Heart left ventricle (tissue), 16 donors: ENCODE measurements around the gene FBN1. TPM values are rescaled to one million over a fixed set of nuclear protein-coding genes. Genes with fewer than 3 reads are reported as not detected.

Source experiments
- ATAC-seq, 4 donors: fragments of 200-7000 bp; cut with Tn5 transposase; one replicate each; pipeline ENCODE4 v1.9.1; 2020 to 2022; ENCODE audit warnings: moderate library complexity in 4 of 4, mild to moderate bottlenecking in 3 of 4, moderate number of reproducible peaks in 1 of 4
- DNase-seq, 5 donors: peaks; one replicate each; pipeline ENCODE4 v3.0.0-alpha.2; 2020
- H3K27ac ChIP-seq, 12 donors: fragments of 200-600 bp; sonication (generic) in 4 of 12; one replicate each; pipeline versions ENCODE4 v1.5.0 to v1.8.0; 2016 to 2022; ENCODE audit warnings: mild to moderate bottlenecking in 2 of 12
- H3K27me3 ChIP-seq, 9 donors: fragments of 200-600 bp; sonication (generic) in 2 of 9; one replicate each; pipeline versions ENCODE4 v1.5.1 to v1.8.0; 2016 to 2022; ENCODE audit warnings: mild to moderate bottlenecking in 3 of 9
- H3K36me3 ChIP-seq, 9 donors: fragments of 200-600 bp; sonication (generic) in 2 of 9; one replicate each; pipeline versions ENCODE4 v1.5.0 to v1.8.0; 2018 to 2022; ENCODE audit warnings: mild to moderate bottlenecking in 2 of 9
- H3K4me1 ChIP-seq, 12 donors: fragments of 200-600 bp; sonication (generic) in 4 of 12; one replicate each; pipeline versions ENCODE4 v1.5.0 to v1.8.0; 2016 to 2022; ENCODE audit warnings: mild to moderate bottlenecking in 3 of 12
- H3K4me3 ChIP-seq, 12 donors: fragments of 200-600 bp; sonication (generic) in 4 of 12; one replicate each; pipeline versions ENCODE4 v1.5.0 to v1.8.0; 2017 to 2022; ENCODE audit warnings: mild to moderate bottlenecking in 9 of 12, moderate library complexity in 4 of 12
- H3K9me3 ChIP-seq, 12 donors: fragments of 200-600 bp; sonication (generic) in 4 of 12; one replicate each; pipeline versions ENCODE4 v1.5.0 to v1.8.0; 2016 to 2022; ENCODE audit warnings: mild to moderate bottlenecking in 1 of 12
- POLR2A ChIP-seq, 2 donors: fragments of 450-650 bp; IDR thresholded peaks; one replicate each; pipeline ENCODE4 v1.6.1; 2017; ENCODE audit warnings: antibody characterized with exemption in 2 of 2, mild to moderate bottlenecking in 2 of 2, moderate library complexity in 2 of 2
- WGBS, 4 donors: extraction: QIAGEN DNeasy Blood & Tissue Kit in 2 of 4; methylation state at CpG; one replicate each; pipeline versions ENCODE4 v1.1.5 to v1.1.7; 2013 to 2018; 5-methylcytosine and 5-hydroxymethylcytosine counted together
- intact Hi-C, 10 donors: fragments of 100-400 bp; cut with DNase I; formaldehyde crosslinking; loops; one replicate each; pipeline versions ENCODE4 v1.11.1 to v1.14.2; 2022
- polyA plus RNA-seq, 2 donors: library from polyadenylated mRNA; stranded (reverse); fragments of 200-250 nt; gene quantifications; one replicate each; pipeline ENCODE4 v1.2.3, GENCODE V29; 2013
- total RNA-seq, 9 donors: library from RNA; depleted of rRNA in 2 of 9; stranded (reverse); fragments of >200 nt in 2 of 9; fragmentation: NEBNext Ultra II Directional in 3 of 9; extraction: Animal tissue kit (Norgen Biotek cat#: 25700) in 3 of 9; gene quantifications; one replicate each; pipeline versions ENCODE4 v1.1.0 to v1.2.4, GENCODE V29; 2016 to 2023
- TF ChIP-seq, protein P1 (sequence below), 12 donors: fragments of 200-600 bp; sonication (generic) in 4 of 12; IDR thresholded peaks; one replicate each; pipeline versions ENCODE4 v1.5.0 to v1.8.0; 2018 to 2022; ENCODE audit warnings: antibody characterized with exemption in 12 of 12, mild to moderate bottlenecking in 5 of 12
- donor health status: ischemic (EF 13 %, LVEDD 7.1; RV severe dilation, severe dysfunction).
- donor health status: healthy with polysubstance abuse.
- donor health status: DM: no; HTN: yes; CAD: no.
- donor health status: DM: no; HTN: no; CAD: no.
- donor health status: ischemic (EF 25% LVEDD 6.9; RV normal size, moderate dysfunction).
- donor health status: ischemic (EF 25% LVEDD 5.7; RV mildly dilated, moderate dysfunction).
- donor health status: healthy.
- donor health status: DM: yes; HTN: yes; CAD: no.
- donor health status: ischemic (EF 35%, LVEDD 5.7; RV mildly dilated, moderate dysfunction).
- donor health status: nonischemic (EF 11% LVEDD 7.7; RV severe dilation, severe dysfunction).
- donor health status: DM: yes; HTN: yes; CAD: no.
- donor health status: PGD.
- donor health status: ischemic (EF 29% LVEDD 5.4; RV normal size, mild dysfunction).
- donor health status: nonischemic (EF 23%, LVEDD 6.1; RV moderate dilation, normal function).

FBN1 gene
- total and polyA plus RNA-seq, 11 donors: 5.7 to 115 (median 31.4) TPM

DNA sequence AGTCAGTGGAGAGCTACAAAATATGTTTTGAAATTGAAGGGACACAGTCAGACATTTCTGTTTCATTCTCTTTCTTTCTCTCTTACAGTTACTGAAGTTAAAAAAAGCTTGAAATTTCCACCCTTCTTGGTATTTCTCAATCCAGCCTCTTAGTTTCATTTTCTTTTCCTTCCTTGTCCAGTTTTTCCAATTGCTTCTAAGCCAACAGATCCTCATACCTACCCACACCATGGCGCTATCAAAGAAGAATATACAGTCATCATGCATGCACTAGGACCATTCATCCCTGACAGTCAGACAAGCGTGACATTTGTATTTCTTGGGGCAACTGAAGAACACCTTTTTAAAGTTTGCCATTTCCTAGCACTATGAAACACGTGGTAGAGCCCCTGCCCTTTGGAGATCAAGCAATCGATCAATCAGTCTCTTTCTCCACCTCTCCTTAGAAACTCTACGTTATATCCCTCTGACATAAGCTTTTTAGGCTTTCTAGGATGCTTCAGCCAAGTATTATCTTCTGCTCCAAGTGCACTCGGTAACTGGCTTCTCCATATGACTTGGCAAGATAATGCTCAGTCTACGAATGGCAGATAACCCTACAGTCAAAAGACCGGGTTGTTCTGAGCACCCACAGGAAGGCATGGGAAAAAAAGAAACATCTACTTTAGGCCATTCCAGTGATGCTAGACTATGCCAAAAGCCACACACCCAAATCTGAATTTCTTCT, 65.4 kb downstream of the FBN1 start:
- ATAC-seq (peak in 2 of 4 donors; percentile 35 to 56), DNase-seq (no peak)
- Histone ChIP-seq H3K4me3 (peak overlapping the region in 4 of 12 donors; percentile 6 to 27 (median 8)), H3K9me3 (no peaks in the 10 kb centered on the region), H3K36me3 (peaks cover 0 to 1% (median 0%) of the 10 kb centered on the region in 9 donors), H3K27me3 (no peaks in the 10 kb centered on the region), H3K27ac (peak overlapping the region in 6 of 12 donors; percentile 5 to 54 (median 18)), H3K4me1 (peaks cover 0 to 67% (median 15%) of the 10 kb centered on the region in 12 donors)
- TF ChIP-seq, protein P1, sequence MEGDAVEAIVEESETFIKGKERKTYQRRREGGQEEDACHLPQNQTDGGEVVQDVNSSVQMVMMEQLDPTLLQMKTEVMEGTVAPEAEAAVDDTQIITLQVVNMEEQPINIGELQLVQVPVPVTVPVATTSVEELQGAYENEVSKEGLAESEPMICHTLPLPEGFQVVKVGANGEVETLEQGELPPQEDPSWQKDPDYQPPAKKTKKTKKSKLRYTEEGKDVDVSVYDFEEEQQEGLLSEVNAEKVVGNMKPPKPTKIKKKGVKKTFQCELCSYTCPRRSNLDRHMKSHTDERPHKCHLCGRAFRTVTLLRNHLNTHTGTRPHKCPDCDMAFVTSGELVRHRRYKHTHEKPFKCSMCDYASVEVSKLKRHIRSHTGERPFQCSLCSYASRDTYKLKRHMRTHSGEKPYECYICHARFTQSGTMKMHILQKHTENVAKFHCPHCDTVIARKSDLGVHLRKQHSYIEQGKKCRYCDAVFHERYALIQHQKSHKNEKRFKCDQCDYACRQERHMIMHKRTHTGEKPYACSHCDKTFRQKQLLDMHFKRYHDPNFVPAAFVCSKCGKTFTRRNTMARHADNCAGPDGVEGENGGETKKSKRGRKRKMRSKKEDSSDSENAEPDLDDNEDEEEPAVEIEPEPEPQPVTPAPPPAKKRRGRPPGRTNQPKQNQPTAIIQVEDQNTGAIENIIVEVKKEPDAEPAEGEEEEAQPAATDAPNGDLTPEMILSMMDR (IDR thresholded peaks at IDR 0.05): no peak
- TF ChIP-seq POLR2A (IDR thresholded peaks at IDR 0.05): no peak
- 55 to 62% (median 59%) methylated on average over 8 of the region's 8 CpGs for WGBS, 4 donors
- intact Hi-C loops: loop anchor here in 3 of 10 donors (5.0 to 10.0 kb wide), 3 partner anchors 47 to 215 kb away; partner anchors contain the start of gene FBN1 (in 2 of the 3)

DNA sequence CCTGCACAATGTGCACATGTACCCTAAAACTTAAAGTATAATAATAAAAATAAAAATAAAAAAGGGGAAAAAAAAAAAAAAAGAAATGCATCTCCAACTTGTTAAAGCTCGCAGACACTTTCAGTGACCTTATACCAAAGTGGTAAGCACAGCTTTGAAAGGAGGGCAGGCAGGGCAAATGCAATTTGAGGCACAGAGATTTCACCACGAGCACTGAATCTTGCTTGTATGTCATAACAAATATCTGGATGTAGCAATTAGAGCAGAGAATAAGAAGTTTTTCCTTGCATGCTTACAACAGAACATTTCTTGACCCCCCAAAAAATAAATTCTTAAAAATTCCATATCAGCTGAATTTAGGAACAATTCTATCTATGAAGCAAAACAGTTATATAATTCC, 66.5 kb downstream of the FBN1 start:
- H3K4me1 ChIP-seq: peaks cover 0 to 55% (median 15%) of the 10 kb centered on the region in 12 donors
- H3K4me3 ChIP-seq: no peak overlapping the region
- H3K9me3 ChIP-seq: no peaks in the 10 kb centered on the region
- peaks cover 0 to 4% (median 0%) of the 10 kb centered on the region in 9 donors for H3K36me3 ChIP-seq
- no peak overlapping the region for H3K27ac ChIP-seq
- DNase-seq (no peak), ATAC-seq (no peak)
- intact Hi-C loops: loop anchor here in 2 of 10 donors (5.0 to 10.0 kb wide), 2 partner anchors 48 to 214 kb away; no protein-coding TSS in a partner anchor
- WGBS, 4 donors: 89 to 94% (median 91%) methylated on average over 2 of the region's 2 CpGs
- H3K27me3 ChIP-seq: no peaks in the 10 kb centered on the region
- TF ChIP-seq, protein P1 (IDR thresholded peaks at IDR 0.05): no peak
- TF ChIP-seq POLR2A (IDR thresholded peaks at IDR 0.05): no peak

DNA sequence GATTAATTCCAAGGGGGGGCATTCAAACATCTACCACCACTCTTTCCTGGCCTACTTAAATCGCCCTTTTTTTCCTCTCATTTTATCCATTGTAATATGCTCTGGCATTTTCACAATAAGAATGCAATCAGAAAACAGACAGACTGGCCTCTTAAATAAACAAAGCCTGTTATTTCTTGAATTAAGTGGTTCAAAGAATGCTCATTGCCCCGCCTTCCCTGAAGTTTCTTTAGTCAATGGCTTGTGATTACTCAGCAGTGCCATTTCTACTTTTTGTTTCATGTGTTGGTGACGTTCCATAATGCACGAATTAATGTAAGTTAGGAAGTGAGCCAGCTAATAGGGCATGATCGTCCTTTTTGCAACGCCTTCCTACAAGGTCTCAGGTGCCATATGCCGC, 68.0 kb downstream of the FBN1 start:
- H3K9me3 ChIP-seq: no peaks in the 10 kb centered on the region
- TF ChIP-seq, protein P1 (IDR thresholded peaks at IDR 0.05): no peak
- no peaks in the 10 kb centered on the region for H3K27me3 ChIP-seq
- peaks cover 0 to 5% (median 0%) of the 10 kb centered on the region in 9 donors for H3K36me3 ChIP-seq
- H3K27ac ChIP-seq: no peak overlapping the region
- no peak for ATAC-seq
- peaks cover 0 to 47% (median 15%) of the 10 kb centered on the region in 12 donors for H3K4me1 ChIP-seq
- intact Hi-C loops: loop anchor here in 2 of 10 donors (5.0 to 10.0 kb wide), 2 partner anchors 50 to 213 kb away; no protein-coding TSS in a partner anchor
- whole genome bisulfite sequencing, 4 donors: 88 to 92% (median 92%) methylated on average over 7 of the region's 7 CpGs
- no peak overlapping the region for H3K4me3 ChIP-seq
- DNase-seq: no peak

DNA sequence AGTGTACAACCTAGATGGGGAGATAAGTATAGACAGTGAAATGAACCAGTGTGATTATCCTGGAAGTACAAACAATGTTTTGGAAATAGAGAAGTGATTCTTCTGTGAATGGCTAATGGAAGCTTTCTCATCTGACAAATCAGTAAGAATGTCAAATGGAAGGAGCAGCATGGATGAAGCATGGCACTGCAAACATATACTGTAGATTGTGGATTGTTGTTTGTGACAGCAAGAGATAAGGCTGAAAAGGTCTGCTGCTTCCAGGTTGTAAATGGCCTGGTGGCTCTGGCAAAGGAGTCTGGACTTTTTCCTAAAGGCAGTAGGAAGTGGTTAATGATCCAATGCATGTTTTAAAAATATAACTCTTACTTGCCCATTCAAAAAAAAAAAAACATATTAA, 71.3 kb downstream of the FBN1 start:
- intact Hi-C loops: loop anchor here in 1 of 10 donors (10.0 kb wide), 1 partner anchor 209 kb away; no protein-coding TSS in a partner anchor
- no peak for ATAC-seq
- Histone ChIP-seq H3K4me1 (peaks cover 0 to 16% (median under 1%) of the 10 kb centered on the region in 12 donors), H3K36me3 (peaks cover 0 to 5% (median 0%) of the 10 kb centered on the region in 9 donors), H3K27ac (no peak overlapping the region), H3K27me3 (no peaks in the 10 kb centered on the region), H3K4me3 (no peak overlapping the region), H3K9me3 (no peaks in the 10 kb centered on the region)
- TF ChIP-seq, protein P1 (IDR thresholded peaks at IDR 0.05): no peak
- TF ChIP-seq POLR2A (IDR thresholded peaks at IDR 0.05): no peak
- DNase-seq: no peak
